ENCODE data around the gene CADPS2. TPM values are rescaled to one million over a fixed set of nuclear protein-coding genes. Genes with fewer than 3 reads are reported as not detected.

Gene CADPS2
- total RNA-seq, 1 experiment from 2014 or later, result 12.2 TPM

- POLR2A ChIA-PET, result no interaction called here
- DNase-seq (ENCODE audit: low spot score) (no peak), ATAC-seq (peak; percentile 50; the same call in 1 of the 2 replicates)
- no peaks in the 10 kb centered on the region for H3K36me3 Mint-ChIP-seq
- no peak overlapping the region for H3K4me3 Mint-ChIP-seq
- CTCF ChIA-PET, result interaction anchor here (0.7 to 1.2 kb wide), 3 partner anchors 213 to 603 kb away, joined by 3 to 4 read pairs (median 4); no protein-coding TSS in a partner anchor
- no peak for TF ChIP-seq STAT6 (CRISPR knock-in tag; conservative IDR thresholded peaks at IDR 0.05; ENCODE audit: low read depth)
- no peak for TF ChIP-seq ZNF512 (CRISPR knock-in tag; IDR thresholded peaks at IDR 0.05; ENCODE audit: borderline replicate concordance)
- TF ChIP-seq RORB (CRISPR knock-in tag; IDR thresholded peaks at IDR 0.05), result no peak
- no peak for TF ChIP-seq ATF6 (CRISPR knock-in tag; IDR thresholded peaks at IDR 0.05)
- no peak for TF ChIP-seq NR1H2 (CRISPR knock-in tag; IDR thresholded peaks at IDR 0.05)
- TF ChIP-seq ZSCAN18 (CRISPR knock-in tag; IDR thresholded peaks at IDR 0.05), result no peak
- TF ChIP-seq TCF7 (CRISPR knock-in tag; IDR thresholded peaks at IDR 0.05; ENCODE audit: low read depth), result no peak
- TF ChIP-seq ATF2 (CRISPR knock-in tag; IDR thresholded peaks at IDR 0.05; ENCODE audit: borderline replicate concordance, low read depth), result no peak
- TF ChIP-seq AFF4 (CRISPR knock-in tag; IDR thresholded peaks at IDR 0.05; ENCODE audit: borderline replicate concordance), result no peak
- no peak for TF ChIP-seq GTF2I (CRISPR knock-in tag; conservative IDR thresholded peaks at IDR 0.05)
- TF ChIP-seq ZNF416 (CRISPR knock-in tag; IDR thresholded peaks at IDR 0.05), result no peak
- TF ChIP-seq KAT7 (CRISPR knock-in tag; IDR thresholded peaks at IDR 0.05; ENCODE audit: borderline replicate concordance), result no peak
- TF ChIP-seq ESRRA (CRISPR knock-in tag; IDR thresholded peaks at IDR 0.05; ENCODE audit: borderline replicate concordance), result no peak
- no peak for TF ChIP-seq ARID4B (CRISPR knock-in tag; IDR thresholded peaks at IDR 0.05; ENCODE audit: borderline replicate concordance)
- TF ChIP-seq JUN (CRISPR knock-in tag; IDR thresholded peaks at IDR 0.05), result no peak
- no peaks in the 10 kb centered on the region for H3K27me3 Mint-ChIP-seq (ENCODE audit: low read depth)
- no peak overlapping the region for H3K27ac Mint-ChIP-seq
- H3K4me1 Mint-ChIP-seq, result peaks cover 6% of the 10 kb centered on the region
- no peaks in the 10 kb centered on the region for H3K9me3 Mint-ChIP-seq
Measured at GRCh38 chr7:122550545-122550944, 335.7 kb downstream of the CADPS2 start.

Measured in WTC11 (cell line).